Stimulated activated CD4-positive, alpha-beta T cell treated with anti-CD3 and anti-CD28 coated beads, Interleukin-15, amount 100 ng/mL, for 24 hours (primary cell): ENCODE results near the gene SFXN2.
A peak's percentile ranks its signal among the peaks of the same experiment; 100 is the strongest.
"Not testable (repeated sequence)": the region's sequence is repeated elsewhere in the genome, so short reads cannot be mapped to it uniquely, and the experiment has no call there.

ENCODE experiments used
- DNase-seq: peaks from one replicate; pipeline ENCODE4 v3.0.0-alpha.2; 2020

SFXN2 gene

DNA sequence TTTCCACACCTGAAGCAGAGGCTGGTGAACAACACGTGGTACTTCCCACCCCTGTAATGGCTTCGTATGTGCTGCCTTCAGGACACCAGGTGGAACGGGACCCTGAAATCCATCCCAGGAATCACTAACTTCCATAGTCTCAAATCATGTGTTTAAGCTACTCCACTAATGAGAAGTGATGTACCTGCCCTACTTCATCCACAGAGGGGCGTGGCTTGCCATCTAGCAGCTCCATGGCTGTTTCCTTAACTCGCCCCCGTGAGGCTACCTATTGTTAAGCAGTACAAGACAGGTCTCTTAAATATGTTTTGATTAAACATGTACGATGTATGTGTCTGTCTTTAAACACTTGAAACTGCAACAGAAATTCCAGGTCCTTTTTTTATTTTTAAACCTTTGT is 32.0 kb upstream of the SFXN2 start:
- DNase-seq, result no peak

DNA sequence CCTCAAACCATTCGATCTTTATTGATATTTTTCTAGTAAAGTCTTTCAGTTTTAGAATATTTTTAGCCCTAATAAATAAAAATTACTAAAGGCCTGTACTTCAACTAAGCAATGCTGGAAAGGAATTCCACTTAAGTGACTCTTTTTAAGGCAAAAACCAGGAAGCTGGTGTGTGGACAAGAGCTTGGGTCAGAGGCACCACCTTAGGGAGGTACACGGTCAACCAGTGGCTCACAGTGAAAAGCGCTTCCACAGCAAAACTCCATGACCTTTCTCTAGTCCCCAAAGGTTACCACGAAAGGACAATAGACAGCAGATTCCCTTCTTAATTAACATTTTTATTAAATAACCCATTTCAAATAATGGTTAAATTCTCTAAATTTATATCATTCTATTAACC is 31.5 kb upstream of the SFXN2 start:
- no peak for DNase-seq

DNA sequence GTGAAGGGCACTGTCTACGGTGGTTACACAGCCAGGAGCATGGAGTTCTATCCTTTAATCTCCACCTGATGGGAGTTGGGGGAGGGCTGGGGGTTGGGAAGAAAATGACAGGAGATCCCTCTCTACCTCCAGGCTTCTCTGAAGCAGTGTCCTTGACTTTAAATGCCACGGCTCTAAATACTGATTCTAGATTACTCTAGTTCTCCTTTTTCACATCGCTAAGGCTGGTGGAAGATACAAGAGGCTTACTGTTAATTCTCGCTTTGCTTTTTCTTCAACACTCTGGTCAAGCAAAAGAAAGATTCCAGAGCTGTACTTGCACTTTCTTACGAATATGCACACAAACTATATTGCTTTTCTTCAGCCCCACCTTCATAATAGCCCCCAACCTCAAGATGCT is 30.7 kb upstream of the SFXN2 start:
- DNase-seq, result no peak

DNA sequence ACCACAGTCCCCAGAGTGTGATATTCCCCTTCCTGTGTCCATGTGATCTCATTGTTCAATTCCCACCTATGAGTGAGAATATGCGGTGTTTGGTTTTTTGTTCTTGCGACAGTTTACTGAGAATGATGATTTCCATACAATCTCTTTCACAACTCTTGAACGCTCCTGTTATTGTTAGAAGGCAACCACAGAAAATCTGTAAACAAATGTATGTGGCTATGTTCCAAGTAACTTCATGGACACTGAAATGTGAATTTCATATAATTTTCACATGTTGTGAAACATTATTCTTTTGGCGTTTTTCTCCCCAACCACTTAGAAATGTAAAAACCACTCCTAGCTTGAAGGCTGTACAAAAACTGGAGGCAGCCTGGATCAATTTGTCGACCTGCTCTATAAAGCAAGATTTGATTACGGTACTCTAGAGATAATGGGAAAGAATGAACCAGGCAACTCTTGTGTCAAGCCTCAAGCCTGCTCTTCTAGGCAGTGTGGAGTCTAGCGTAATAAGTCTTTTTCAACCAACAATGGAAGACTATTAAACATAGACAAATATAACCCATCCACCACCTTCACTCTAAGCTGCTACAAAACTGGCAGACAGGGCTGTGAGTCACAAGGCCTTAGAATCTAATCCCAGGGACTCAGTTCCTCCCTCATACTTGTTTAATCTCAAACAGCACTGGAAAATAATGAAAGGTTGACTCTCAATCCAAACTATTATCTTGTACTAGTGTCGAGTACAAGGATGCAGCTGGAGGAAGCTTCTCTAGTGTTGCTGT is 23.0 kb upstream of the SFXN2 start:
- DNase-seq, result no peak

DNA sequence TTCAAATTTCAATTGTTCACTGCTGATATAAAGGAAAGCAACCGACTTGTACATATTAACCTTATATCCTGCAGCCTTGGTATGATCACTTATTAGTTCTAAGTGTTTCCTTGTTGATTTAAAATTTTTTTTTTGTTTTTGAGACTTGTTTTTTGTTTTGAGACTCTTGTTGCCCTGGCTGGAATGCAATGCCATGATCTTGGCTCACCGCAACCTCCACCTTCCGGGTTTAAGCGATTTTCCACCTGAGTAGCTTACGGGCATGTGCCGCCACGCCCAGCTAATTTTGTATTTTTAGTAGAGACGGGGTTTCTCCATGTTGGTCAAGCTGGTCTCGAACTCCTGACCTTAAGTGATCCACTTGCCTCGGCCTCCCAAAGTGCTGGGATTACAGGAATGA is 19.0 kb upstream of the SFXN2 start:
- not testable (repeated sequence) for DNase-seq

DNA sequence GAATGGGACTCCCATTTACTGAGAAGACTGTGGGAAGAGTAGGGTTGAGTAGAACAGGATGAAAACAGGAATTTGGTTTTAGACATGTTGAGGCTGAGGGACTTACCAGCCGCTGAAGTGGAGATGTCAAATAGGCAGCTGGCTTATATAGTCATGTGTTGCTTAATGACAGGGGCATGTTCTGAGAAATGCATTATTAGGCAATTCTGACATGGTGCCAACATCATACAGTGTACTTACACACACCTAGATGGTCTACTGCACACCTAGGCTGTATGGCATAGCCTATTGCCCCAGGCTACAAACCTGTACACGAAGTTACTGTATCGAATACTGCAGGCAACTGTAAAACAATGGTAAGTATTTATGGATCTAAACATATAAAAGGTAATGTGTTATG is 17.7 kb upstream of the SFXN2 start:
- no peak for DNase-seq

DNA sequence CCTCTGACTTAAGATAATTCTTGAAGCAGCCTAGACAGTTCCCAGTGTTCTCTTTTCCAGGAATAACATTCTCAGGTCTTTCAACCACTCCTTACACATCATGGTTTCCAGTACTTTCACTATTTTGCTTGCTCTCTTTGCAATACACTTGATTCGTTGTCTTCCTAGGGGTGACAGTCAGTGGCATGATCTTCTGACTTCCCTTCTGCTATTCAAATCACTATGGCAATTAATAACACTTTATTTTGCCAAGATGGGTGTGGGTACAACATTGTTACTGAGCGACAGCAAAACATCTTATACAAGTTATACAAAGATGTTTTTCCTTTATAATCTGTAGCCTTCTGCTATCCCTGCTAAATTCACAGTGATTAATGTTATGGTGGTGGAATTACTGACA is 15.5 kb upstream of the SFXN2 start:
- DNase-seq, result no peak

DNA sequence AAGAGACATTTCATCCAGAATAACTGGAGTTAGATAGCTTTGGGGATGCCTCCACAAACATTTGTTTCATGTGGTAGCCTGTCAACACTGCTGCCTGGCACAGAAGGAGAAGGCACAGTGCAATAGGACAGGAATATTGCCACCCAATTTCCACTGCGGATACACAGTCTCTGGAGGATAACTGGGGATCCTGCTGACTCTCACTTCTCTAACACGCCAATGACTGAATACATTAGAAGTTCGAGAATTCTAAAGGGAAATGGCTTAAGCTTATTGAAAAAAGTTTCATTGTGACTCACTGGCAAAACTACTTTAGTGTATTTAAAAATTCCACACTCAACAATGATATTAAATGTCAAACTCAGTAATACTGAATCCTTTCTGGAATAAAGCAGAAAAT is 13.2 kb upstream of the SFXN2 start:
- DNase-seq, result no peak

DNA sequence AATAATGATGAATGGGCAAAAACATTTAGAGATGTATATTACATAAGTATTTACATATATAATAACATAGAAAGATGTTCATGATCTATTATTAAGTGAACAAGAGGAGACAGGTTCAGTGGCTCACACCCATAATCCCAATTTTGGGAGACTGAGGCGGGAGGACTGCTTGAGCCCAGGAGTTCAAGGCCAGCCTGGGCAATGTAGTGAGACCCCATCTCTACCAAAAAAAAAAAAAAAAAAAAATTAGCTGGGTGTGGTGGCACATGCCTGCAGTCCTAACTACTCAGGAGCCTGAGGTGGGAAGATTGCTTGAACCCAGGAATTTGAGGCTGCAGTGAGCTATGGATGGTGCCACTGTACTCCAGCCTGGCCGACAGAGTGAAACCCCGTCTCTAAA is 12.6 kb upstream of the SFXN2 start:
- DNase-seq, result no peak

DNA sequence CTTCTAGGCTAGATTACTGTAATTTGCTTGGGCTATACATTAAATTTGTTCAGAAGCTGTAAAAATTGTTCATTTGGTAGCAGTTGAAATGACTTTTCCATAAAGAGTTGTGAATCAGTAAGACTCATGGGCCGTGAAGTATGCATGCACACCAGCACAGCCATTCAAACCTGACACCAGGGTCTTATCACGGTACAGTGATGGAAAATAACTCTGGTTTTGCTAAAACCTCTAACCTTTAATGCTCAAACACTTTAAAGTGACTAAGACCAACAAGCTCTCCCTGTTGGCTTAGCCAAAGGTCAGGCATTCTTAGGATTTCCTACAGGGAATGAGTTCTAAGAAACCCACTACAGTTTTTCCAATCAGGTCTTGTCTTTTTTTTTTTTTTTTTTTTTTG is 11.7 kb upstream of the SFXN2 start:
- DNase-seq, result no peak

DNA sequence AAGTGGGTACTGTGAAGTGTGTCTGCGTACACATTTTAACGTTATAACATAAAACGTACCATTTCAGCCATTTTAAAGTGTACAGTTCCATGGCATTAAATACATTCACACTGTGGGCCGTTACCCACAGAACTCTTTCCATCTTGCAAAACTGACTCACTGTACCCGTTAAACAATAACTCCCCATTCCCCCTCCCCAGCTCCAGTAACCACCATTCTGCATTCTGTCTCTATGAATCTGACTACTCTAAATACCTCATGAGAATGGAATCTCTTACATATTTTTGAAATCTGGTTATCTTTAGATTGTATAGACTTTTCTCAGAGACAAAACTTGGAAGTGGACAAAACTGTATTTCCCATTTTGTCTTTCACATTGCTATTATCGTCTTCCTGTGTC is 9.5 kb upstream of the SFXN2 start:
- DNase-seq, result no peak

DNA sequence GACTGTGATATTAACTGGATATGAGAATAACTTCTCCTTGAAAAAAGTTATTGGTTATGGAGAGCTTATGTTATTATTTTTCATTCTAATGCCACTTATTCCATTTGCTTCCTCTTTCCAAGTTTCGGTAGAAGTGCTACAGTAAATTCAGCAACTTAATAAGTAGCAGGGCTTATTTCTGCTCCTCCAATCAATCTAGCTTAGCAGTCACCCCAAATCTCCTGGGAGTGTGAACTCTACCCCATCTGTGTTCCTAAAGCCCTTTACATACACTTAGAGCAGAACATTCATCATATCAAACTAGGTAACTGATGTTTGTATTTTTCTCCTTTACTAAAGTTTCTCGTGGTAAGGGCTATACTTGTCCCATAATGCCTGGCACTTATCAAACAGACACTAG is 8.9 kb upstream of the SFXN2 start:
- DNase-seq, result no peak

DNA sequence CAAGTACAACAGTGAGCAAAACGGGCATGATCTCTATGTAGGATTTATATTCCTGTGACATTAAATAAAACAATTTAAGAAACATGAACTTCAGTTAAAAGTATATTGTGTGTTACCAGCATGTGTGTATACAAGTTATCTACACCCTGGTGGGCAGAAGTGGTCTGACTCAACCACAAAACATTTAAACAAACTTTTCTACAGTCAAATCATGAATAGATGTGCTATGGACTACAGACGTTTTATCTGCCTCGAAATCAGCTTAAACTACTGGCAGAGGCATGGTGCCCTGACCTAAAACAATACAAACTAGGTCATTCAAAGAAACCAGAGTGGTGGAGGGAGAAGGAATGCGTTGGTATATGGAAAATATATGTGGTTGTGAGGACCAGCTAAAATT is 3.8 kb upstream of the SFXN2 start:
- no peak for DNase-seq

DNA sequence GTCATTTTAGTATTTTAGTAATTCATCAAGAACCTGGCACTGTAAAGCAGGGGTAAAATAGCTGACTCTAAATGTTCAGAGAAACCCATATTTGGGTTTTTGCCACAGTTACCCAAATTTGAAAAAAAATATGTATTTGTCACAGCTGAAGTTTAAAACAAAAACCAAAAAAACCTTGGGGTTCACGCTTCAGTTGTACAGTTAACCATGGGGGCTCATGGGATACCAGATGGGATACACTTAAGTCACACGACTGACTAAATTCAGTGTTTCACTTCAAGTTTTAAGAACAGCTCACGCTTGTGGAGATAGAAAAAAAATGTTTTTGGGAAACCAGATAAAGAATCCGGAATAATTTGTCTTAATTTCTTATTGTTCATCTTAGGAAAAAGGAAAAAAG is 2.3 kb upstream of the SFXN2 start:
- DNase-seq, result no peak

DNA sequence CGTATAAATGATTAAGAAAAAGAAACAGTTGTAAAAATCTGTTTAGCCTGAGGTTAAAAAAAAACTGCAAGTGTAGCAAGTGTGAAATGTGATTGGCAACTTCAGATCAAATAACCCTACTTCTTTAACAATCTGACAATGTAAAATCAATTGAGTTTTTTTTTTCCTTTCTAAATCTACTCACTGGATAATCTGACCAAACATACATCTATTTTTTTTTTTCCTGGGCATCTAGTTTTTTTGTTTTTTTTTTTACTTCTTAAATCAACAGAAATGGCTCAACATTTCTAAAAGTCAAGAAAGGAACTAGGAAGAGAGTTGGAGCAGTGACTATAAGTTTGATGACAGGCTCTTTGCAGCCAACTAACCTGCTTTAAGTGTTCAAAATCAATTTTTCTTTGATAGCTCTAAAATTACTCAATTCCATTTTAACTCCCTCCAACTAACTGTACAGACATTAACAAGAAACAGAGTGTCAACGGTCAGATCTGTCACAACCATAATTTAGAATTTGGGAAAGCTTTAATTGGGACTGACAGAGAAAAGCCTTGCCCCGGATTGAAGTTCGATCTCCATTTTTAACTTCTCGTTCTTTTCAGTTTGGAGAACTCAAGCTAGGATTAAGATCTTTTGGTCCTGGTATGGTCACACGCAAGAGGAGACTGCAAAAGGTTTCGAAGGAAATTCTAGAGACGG is 1.4 kb upstream of the SFXN2 start:
- no peak for DNase-seq

DNA sequence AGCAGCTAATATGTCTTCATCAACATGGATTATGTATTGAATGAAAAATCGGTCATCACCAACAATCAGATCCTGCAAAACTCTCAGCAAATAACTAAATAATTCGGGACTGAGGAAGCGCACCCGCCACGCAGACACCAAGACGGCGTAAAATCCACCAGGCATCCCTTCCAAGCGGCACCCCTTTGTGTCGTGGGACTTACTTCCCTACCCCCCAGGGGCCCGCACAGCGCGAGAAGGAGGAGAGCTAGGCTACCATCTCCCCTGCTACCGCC is 960 bp upstream of the SFXN2 start:
- DNase-seq, result no peak

DNA sequence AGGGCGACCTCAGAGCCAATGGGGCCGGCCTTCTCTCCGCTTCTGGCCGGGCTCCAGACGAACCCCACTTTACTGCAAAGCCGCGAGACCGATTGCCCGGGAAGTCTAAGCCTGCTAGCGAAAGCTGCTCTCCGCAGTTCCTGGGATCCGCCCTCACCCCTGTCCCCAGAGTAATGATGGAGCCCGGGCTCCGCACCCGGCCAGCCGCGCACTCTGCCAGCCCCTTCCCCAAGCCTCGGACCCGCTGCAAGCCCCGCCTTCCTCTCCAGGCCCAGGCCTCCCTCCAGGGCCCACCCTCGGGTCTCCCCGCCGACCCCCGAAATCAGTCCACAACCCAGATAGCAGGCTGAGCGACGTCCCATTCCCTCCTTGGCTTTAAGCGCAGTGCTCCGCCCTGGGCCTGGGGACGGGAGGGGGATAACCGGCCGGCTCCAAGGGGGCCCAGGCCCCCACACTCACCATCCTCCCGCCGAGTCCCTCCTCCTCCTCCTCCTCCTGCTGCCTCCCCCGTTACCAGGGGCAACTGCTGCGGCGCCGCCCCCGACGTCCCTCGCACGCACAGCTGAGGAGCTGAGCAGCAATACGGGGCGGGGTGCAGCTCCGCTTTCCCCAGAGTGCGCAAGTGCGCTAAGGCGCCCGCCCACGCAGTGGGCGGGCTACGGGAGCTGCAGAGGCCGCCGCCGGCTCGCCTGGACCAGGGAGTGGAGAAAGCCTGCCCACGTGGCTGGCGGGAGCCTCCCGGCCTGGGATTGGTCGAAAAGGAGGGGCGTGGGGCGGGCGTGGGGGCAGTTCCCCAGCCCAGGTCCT is 419 bp upstream of the SFXN2 start, which contains the start of gene ARL3:
TSS of gene ARL3 (minus strand) at position 584 of the 807 bp plus-strand sequence. CDS start at position 462, 122 bp downstream.
- DNase-seq, result peak; percentile 99

DNA sequence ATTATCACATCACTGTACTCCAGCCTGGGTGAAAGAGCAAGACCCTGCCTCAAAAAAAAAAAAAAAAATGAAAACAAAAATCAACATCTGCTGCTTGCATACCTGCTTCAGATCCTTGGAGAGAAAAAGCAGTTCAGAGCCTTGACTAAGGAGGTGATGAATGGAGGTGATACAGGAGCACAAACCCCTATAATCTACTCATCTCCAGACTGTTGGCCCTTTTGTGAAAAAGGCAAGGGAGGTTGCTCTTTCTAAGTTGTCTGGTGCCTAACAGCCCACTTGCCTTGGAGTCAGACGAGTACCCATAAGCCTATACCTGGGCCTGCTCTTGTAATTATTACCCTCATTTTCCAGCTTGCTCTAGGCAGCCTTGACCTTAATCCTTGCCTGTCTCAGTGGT is 1.4 kb downstream of the SFXN2 start:
- no peak for DNase-seq

DNA sequence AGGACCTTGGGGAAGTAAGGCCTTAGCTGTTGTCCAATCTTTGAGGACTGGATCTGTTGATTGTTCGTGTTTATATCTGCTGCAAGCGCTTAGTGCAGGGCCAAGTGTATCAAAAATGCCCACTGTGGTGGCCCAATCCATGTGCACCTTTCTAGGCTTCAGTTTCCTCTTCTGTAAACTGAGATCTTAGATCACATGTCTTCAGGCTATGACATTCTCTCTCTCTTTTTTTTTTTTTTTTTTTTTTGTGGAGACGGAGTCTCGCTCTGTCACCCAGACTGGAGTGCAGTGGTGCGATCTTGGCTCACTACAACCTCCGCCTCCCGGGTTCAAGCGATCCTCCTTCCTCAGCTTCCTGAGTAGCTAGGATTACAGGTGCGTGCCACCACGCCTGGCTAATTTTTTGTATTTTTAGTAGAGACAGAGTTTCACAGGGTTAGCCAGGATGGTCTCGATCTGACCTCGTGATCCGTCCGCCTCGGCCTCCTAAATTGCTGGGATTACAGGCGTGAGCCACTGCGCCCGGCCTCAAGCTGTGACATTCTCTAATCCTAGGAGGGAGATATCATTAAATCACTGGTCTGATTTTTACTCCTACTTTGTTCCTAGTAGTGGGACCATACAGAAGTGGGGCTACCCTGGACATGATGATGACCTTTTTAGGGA is 2.6 kb downstream of the SFXN2 start:
- not testable (repeated sequence) for DNase-seq

DNA sequence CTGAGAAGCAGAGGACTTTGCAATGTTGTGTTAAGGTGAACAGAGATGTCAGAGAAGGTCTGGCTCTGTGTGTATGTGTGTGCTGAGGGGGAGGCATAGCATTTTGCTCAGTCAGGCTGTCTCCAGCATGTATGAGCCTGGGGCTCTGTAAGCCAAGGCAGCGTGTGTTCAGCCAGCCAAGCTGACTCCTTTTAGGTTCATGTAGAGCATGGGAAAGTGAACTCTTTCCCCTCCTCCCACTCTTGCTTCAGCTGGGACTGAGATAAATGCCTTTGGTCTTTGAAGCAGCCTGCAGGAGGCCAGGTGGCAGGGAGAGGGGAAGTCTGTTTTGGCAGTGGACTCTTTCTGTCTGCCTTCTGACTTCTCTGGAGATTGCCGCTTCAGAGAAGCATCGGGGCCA is 3.8 kb downstream of the SFXN2 start:
- DNase-seq, result no peak

DNA sequence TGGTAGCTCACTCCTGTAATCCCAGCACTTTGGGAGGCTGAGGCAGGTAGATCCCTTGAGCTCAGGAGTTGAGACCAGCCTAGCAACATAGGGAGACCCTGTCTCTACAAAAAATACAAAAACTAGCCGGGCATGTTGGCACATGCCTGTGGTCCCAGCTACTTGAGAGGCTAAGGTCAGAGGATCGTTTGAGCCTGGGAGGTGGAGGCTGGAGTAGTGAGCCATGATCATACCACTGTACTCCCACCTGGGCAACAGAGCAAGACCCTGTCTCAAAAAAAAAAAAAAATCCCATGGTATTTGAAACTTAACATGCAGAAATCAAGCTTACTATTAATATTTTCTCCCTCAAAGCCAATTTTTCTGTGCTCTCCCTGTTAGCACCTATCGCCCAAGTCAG is 5.9 kb downstream of the SFXN2 start:
- no peak for DNase-seq

DNA sequence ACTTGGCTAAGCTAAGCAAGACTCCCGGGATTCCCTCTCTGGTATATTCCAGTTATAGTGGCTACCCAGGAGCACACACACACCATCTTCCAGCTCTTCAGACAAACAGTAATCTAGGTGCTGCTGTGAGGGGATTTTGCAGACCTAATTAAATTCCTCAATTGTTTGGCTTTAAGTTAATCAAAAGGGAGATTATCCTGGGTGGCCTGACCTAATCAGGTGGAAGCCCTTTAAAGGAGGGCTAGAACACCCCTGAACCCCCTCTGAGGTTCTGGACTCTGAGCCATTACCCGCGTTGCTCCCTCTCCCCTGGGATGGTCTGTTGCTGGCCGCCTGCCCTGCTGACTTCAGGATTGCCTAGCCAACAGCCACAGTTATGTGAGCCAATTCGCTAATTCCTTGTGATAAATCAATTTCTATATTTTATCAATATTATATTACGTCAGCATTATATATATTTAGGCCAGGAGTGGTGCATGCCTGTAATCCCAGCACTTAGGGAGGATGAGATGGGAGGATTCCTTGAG is 6.4 kb downstream of the SFXN2 start:
- DNase-seq, result no peak

DNA sequence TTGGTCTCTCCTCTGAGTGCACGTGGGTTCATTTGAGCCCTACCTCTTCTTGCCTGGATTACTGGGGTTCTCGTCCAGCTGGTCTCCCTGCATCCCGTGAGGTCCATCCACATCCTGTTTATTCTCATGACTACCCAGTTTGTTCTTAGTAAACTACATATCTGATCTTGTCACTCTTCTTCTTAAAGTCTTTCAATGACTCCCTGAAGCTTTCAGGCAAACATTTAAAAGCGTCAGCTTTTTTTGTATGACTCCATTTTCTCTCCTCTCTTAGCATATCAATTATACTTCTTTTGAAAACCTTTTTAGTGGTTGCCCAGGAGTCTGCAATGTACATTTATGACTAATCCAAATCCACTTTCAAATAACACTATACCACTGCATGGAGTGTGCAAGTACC is 7.5 kb downstream of the SFXN2 start:
- DNase-seq, result no peak
